NCI-H345 treated with DMSO at 0.1 percent for 48 hours (cell line): ENCODE data around the gene LSM11.

Experiments
- DNase-seq: peaks from one replicate; lab custom pipeline; 2025; ENCODE audit not compliant: unreplicated experiment; lab: John Stamatoyannopoulos, UW

Gene LSM11

GRCh38 chr5:157732596-157733262, 10.8 kb upstream of the LSM11 start:
- no peak for DNase-seq

DNA sequence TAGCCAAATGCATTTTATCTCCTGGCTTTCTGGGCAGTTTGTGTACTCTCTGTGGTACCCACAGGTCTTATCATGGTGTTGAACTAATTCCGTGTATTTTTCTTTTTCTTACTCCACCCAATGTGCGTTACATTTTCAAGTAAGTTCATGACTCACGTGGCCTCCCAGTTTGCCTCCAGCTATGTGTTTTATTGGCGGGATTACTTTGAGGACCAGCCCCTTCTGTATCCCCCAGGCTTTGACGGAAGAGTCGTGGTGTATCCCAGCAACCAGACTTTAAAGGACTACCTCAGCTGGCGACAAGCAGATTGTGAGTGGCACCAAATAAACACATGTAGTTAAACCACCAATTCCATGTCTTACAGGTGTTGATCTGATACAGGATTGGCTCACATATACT, 9.1 kb upstream of the LSM11 start:
- DNase-seq, result no peak

DNA sequence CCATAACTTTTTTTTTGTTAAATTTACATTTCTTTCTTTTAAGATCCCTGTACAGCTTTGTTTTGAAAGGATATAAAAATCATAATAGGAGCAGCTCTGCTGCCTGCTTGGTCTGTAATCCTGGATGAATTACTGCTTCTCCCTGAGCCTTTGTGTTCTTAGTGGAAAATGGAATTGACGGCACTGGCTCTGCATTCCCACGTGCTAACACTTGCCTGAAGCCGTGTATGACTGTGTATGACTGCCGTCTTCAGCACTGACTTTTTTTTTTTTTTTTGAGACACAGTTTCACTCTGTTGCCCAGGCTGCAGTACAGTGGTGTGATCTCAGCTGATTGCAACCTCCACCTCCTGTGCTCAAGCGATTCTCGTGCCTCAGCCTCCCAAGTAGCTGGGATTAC, 7.5 kb upstream of the LSM11 start:
- DNase-seq, result no peak

- no peak for DNase-seq
These were observed 3.9 kb upstream of the LSM11 start for GRCh38 chr5:157739388-157740228.

GRCh38 chr5:157740229-157740610, 3.3 kb upstream of the LSM11 start:
- peak; percentile 32 for DNase-seq

- DNase-seq, result no peak
These were observed 2.4 kb upstream of the LSM11 start for GRCh38 chr5:157741131-157741530.

- no peak for DNase-seq
These were observed 819 bp downstream of the LSM11 start for GRCh38 chr5:157744051-157745011.

GRCh38 chr5:157745041-157745456, 1.5 kb downstream of the LSM11 start:
- no peak for DNase-seq

DNA sequence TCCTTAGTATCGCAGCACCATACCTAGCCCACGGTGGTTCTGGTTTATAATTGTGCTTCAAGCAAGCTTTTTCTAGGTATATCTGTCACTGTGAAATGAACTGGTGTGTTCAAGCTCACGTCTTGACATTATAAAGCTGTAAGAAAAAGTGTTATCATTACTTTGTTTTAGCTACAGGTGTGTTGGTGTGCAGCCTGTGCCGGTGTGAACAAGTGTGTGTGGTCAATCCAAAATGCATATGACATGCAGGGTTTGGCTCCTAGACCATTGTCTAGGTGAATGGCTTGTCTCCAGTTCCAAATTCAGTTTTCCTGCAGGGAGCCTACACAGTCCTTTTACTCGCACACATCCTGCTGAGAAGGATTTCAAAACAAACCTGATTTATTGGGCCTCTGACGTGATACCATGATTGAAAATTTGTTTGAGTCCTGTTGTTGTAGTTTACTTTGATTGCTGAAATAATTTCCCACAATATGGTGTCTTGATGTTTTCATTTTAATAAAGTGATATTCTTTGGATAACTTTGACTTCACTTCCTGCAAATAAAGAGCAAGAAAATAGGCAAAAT, 3.7 kb downstream of the LSM11 start:
- no peak for DNase-seq

DNA sequence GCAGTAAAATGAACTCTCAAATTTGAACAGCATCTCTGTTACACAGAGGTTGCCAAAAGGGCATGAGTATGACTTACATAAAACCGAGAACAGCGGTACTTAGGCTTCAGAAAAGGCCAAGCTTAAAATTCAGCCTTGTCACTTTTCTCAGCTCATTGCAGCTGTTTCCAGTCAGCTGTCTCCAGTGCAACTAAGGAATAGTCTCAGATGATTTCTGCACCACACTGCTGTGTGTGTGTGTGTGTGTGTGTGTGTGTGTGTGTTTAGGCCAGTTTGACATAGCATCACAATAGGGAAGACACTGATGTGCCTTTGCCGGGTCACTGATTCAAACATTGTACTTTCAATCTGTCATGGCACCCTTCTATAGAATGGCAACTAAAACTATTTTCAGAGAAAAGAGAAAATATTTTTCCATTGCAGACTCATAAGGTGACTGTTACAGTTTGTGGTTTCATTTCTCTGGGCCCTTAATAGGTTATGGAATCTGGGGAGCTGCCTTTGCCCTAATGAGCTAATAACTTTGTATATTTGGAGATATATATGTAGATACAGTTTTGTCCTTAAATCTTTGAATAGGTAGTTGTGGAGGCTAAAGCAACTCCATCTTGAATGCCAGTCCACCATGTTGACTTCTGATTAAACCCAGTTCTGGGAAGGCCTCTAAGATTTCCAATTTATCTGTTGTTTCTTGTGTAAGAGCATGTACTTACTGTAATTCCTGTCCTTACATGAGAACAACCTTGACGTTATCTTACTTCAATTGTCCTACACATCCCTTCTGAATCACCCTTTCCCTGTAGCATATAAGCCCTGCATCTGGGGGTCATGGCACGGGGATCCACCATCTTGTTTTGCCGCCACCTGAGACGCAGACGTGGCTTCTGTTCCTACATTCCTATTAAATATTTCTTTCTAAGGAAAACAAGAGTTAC, 4.5 kb downstream of the LSM11 start:
- DNase-seq, result no peak

DNA sequence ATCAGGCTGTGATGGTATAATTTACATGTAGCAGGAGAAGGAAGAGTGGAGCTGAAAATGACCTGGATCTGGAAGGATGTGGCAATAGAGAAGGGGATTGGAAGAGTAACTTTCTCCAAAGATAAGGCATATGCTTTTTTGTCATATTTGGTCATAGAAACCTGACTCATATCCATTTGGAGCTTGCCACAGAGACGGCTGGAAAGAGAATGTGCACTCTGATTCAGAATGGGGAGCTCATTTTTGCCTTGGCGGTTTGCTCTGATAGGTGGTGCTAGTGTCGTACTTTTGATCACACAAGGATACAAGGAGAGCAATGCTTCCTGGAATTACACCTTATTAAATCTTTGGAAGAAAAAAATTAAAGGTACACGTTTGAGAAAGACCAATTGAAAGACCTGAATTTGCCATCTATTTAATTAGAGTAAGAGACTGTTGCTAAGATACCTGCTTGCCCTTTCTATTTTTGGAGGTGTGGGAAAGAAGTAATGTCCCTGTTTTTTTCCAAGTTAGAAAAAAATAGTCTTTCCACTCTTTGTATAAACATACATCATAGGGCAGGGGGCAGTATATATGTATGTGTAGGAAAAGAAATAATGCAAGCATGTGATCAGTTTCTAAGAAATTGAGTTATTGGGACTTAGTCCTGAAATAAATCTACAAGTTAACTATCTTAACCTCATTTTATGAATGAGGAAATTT, 5.4 kb downstream of the LSM11 start:
- DNase-seq, result no peak

DNA sequence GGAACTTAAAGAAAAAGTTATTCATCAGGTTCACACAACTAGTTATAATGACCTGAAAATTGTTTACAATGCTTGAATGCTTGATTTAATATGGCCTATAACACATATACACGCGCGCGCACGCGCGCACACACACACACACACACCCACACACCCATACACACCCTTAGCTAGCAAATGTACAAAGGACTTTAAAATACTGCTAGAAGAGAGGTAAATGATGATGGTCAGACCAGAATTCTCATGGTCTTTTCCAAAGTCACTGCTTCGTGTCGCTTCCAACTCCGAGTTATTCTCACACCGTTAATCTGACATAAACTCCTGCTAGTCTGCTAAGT, 5.9 kb downstream of the LSM11 start:
- no peak for DNase-seq

- no peak for DNase-seq
These were observed 6.8 kb downstream of the LSM11 start for GRCh38 chr5:157750320-157750719.

DNA sequence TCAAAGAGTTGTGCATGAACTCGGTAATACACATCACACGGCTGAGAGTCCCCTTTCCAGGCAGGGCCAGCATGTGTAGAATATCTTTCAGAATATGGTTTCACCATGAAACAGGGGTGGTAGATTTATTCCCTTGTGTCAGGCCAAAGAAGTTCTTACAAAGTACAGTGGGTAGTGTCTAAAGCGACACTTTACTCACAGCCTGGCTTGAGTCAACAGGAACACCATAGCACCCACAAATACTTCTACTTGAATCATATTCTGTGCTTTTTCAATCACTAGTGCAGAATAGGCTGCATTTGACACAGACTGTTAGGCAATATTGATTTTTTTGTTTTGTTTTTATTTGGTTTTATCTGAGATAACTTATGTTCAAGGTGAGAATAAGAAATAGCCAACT, 12.6 kb downstream of the LSM11 start:
- no peak for DNase-seq

GRCh38 chr5:157758706-157759105, 15.2 kb downstream of the LSM11 start:
- DNase-seq, result no peak

- DNase-seq, result peak; percentile 78
These were observed 18.4 kb downstream of the LSM11 start for GRCh38 chr5:157761690-157762621.

GRCh38 chr5:157764531-157764930, 21.0 kb downstream of the LSM11 start:
- no peak for DNase-seq

DNA sequence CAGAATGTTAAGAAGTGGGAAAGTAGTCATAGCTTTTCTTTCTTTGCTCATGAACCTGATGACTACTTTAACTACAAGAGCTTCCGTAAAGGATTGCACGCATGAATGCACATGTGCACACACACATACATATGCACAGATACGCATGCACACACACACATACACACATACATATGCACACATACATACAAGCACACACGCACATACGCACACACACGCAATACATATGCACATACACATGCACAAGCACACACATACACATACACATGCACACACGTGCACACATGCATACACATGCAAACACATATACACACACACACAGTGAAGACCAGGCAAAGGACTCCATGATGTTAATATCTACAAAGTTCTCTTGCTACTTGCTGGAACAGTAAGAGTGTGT, 22.9 kb downstream of the LSM11 start:
- no peak for DNase-seq
